OCI-LY1 (cell line): Measurements from ENCODE around the gene AP2B1.

Experiments used
- H2AFZ ChIP-seq: fragments of 200-600 bp; sonication (generic), shearing (Covaris generic); 2 replicates; pipeline ENCODE4 v1.6.0; 2014; ENCODE audit warnings: antibody characterized with exemption, mild to moderate bottlenecking, low read length
- H3F3A ChIP-seq: fragments of 200-600 bp; sonication (generic), shearing (Covaris generic); 2 replicates; pipeline ENCODE4 v1.6.0; 2014; ENCODE audit warnings: mild to moderate bottlenecking, antibody characterized with exemption, low read length, moderate library complexity; ENCODE audit not compliant: insufficient read depth
- H3K27ac ChIP-seq: fragments of 200-600 bp; sonication (generic); 2 replicates; pipeline ENCODE4 v1.5.1; 2014; ENCODE audit warnings: low read length, mixed run types, mild to moderate bottlenecking, low read depth; ENCODE audit not compliant: poor library complexity, severe bottlenecking
- H3K27me3 ChIP-seq: fragments of 200-600 bp; sonication (generic); 2 replicates; pipeline ENCODE4 v1.6.0; 2014; ENCODE audit warnings: antibody characterized with exemption, mild to moderate bottlenecking, low read length, moderate library complexity; ENCODE audit not compliant: insufficient read depth
- H3K36me3 ChIP-seq: fragments of 200-600 bp; sonication (generic); 2 replicates; pipeline ENCODE4 v1.6.1; 2014; ENCODE audit warnings: mild to moderate bottlenecking, antibody characterized with exemption, low read length, moderate library complexity, mixed read lengths; ENCODE audit not compliant: insufficient read depth
- H3K4me1 ChIP-seq: fragments of 200-600 bp; sonication (generic); 2 replicates; pipeline ENCODE4 v1.5.1; 2014; ENCODE audit warnings: mild to moderate bottlenecking, low read length, moderate library complexity; ENCODE audit not compliant: insufficient read depth, severe bottlenecking
- H3K4me2 ChIP-seq: fragments of 200-600 bp; sonication (generic), shearing (Covaris generic); 2 replicates; pipeline ENCODE4 v1.6.1; 2014; ENCODE audit warnings: low read length
- H3K4me3 ChIP-seq: fragments of 200-600 bp; sonication (generic); 2 replicates; pipeline ENCODE4 v1.5.1; 2014; ENCODE audit warnings: low read length, low read depth, mild to moderate bottlenecking, mixed read lengths; ENCODE audit not compliant: poor library complexity, severe bottlenecking
- H3K79me2 ChIP-seq: fragments of 200-600 bp; shearing (Covaris generic); 2 replicates; pipeline ENCODE4 v1.6.1; 2016; ENCODE audit warnings: mixed run types, low read length, mixed read lengths; ENCODE audit not compliant: insufficient read depth
- H3K9ac ChIP-seq: fragments of 200-600 bp; sonication (generic), shearing (Covaris generic); 2 replicates; pipeline ENCODE4 v1.6.1; 2014; ENCODE audit warnings: mild to moderate bottlenecking, low read length, mixed read lengths
- H3K9me2 ChIP-seq: fragments of 200-600 bp; sonication (generic), shearing (Covaris generic); 2 replicates; pipeline ENCODE4 v1.6.1; 2014; ENCODE audit warnings: low read depth, mild to moderate bottlenecking, low read length, mixed read lengths
- H3K9me3 ChIP-seq: fragments of 200-600 bp; shearing (Covaris generic); 2 replicates; pipeline ENCODE4 v1.6.1; 2014; ENCODE audit warnings: low read length, mixed read lengths
- H4K20me1 ChIP-seq: fragments of 200-600 bp; sonication (generic), shearing (Covaris generic); 2 replicates; pipeline ENCODE4 v1.6.0; 2016; ENCODE audit warnings: mild to moderate bottlenecking, low read length; ENCODE audit not compliant: insufficient read depth
- CTCF ChIP-seq: fragments of 200-600 bp; sonication (generic), shearing (Covaris generic); IDR thresholded peaks from 2 replicates; pipeline ENCODE4 v1.5.1; 2017; ENCODE audit warnings: mild to moderate bottlenecking, antibody characterized with exemption, low read length, moderate library complexity, mixed read lengths
- EZH2 ChIP-seq: fragments of 200-600 bp; sonication (generic), shearing (Covaris generic); IDR thresholded peaks from 2 replicates; pipeline ENCODE4 v1.8.0; 2017; ENCODE audit warnings: borderline replicate concordance, mixed run types, mild to moderate bottlenecking, antibody characterized with exemption, low read length, moderate library complexity, mixed read lengths

The AP2B1 gene

GRCh38 chr17:35627417-35627816 lies 40.3 kb downstream of the AP2B1 start:
- no peaks in the 10 kb centered on the region for H3K27me3 ChIP-seq
- no peaks in the 10 kb centered on the region for H3K4me1 ChIP-seq
- H3F3A ChIP-seq, result no peaks in the 10 kb centered on the region
- H3K79me2 ChIP-seq, result no peaks in the 10 kb centered on the region
- no peaks in the 10 kb centered on the region for H4K20me1 ChIP-seq
- TF ChIP-seq CTCF, result no peak
- TF ChIP-seq EZH2, result no peak
- no peaks in the 10 kb centered on the region for H3K9me3 ChIP-seq
- H3K36me3 ChIP-seq, result peaks cover 51% of the 10 kb centered on the region; the same call in 1 of the 2 replicates
- no peak overlapping the region for H3K9ac ChIP-seq
- no peak overlapping the region for H2AFZ ChIP-seq
- H3K9me2 ChIP-seq, result no peaks in the 10 kb centered on the region
- H3K27ac ChIP-seq, result no peak overlapping the region
- H3K4me3 ChIP-seq, result no peak overlapping the region
- H3K4me2 ChIP-seq, result no peak overlapping the region

- H4K20me1 ChIP-seq, result no peaks in the 10 kb centered on the region
- H3K4me3 ChIP-seq, result no peak overlapping the region
- TF ChIP-seq EZH2 (no peak), CTCF (no peak)
- no peak overlapping the region for H3K9ac ChIP-seq
- no peaks in the 10 kb centered on the region for H3K27me3 ChIP-seq
- no peaks in the 10 kb centered on the region for H3K4me1 ChIP-seq
- H2AFZ ChIP-seq, result no peak overlapping the region
- no peaks in the 10 kb centered on the region for H3K9me2 ChIP-seq
- H3F3A ChIP-seq, result no peaks in the 10 kb centered on the region
- no peaks in the 10 kb centered on the region for H3K79me2 ChIP-seq
- no peaks in the 10 kb centered on the region for H3K9me3 ChIP-seq
- no peak overlapping the region for H3K27ac ChIP-seq
- no peak overlapping the region for H3K4me2 ChIP-seq
- H3K36me3 ChIP-seq, result peaks cover 49% of the 10 kb centered on the region
These were observed 43.5 kb downstream of the AP2B1 start for GRCh38 chr17:35630530-35631148.

- H3K36me3 ChIP-seq, result peaks cover 61% of the 10 kb centered on the region
- no peaks in the 10 kb centered on the region for H3K9me2 ChIP-seq
- no peak for TF ChIP-seq CTCF
- TF ChIP-seq EZH2, result no peak
- H3K27ac ChIP-seq, result no peak overlapping the region
- H2AFZ ChIP-seq, result no peak overlapping the region
- no peaks in the 10 kb centered on the region for H3K4me1 ChIP-seq
- no peaks in the 10 kb centered on the region for H4K20me1 ChIP-seq
- no peak overlapping the region for H3K4me2 ChIP-seq
- no peaks in the 10 kb centered on the region for H3F3A ChIP-seq
- H3K9me3 ChIP-seq, result no peaks in the 10 kb centered on the region
- no peak overlapping the region for H3K4me3 ChIP-seq
- H3K27me3 ChIP-seq, result no peaks in the 10 kb centered on the region
- H3K9ac ChIP-seq, result no peak overlapping the region
- H3K79me2 ChIP-seq, result no peaks in the 10 kb centered on the region
These were observed 53.9 kb downstream of the AP2B1 start for GRCh38 chr17:35641032-35641431.
